Measurements from ENCODE around the gene CDPF1.

CDPF1 gene

GRCh38 chr22:46256358-46256958, 6.4 kb upstream of the CDPF1 start:
- DNase-seq: no peak

- DNase-seq: no peak
These were observed 1.8 kb upstream of the CDPF1 start for GRCh38 chr22:46251816-46252380.

GRCh38 chr22:46251266-46251665, 1.2 kb upstream of the CDPF1 start:
- DNase-seq: no peak

- no peak for DNase-seq
These were observed 661 bp upstream of the CDPF1 start for GRCh38 chr22:46250783-46251125.

GRCh38 chr22:46247443-46247975, 2.6 kb downstream of the CDPF1 start:
- DNase-seq: no peak

GRCh38 chr22:46246178-46246577, 3.9 kb downstream of the CDPF1 start:
- no peak for DNase-seq

- DNase-seq: no peak
These were observed 4.6 kb downstream of the CDPF1 start for GRCh38 chr22:46245511-46245910.

GRCh38 chr22:46244771-46245170, 5.3 kb downstream of the CDPF1 start:
- DNase-seq: no peak

GRCh38 chr22:46242076-46242475, 8.0 kb downstream of the CDPF1 start:
- DNase-seq: no peak

- DNase-seq: no peak
These were observed 8.6 kb downstream of the CDPF1 start for GRCh38 chr22:46241396-46242007.

GRCh38 chr22:46240907-46241306, 9.2 kb downstream of the CDPF1 start:
- DNase-seq: no peak

GRCh38 chr22:46240506-46240905, 9.6 kb downstream of the CDPF1 start:
- no peak for DNase-seq

- DNase-seq: no peak
These were observed 10.0 kb downstream of the CDPF1 start for GRCh38 chr22:46240073-46240472.

GRCh38 chr22:46239261-46240048, 10.6 kb downstream of the CDPF1 start:
- DNase-seq: no peak

GRCh38 chr22:46238541-46238940, 11.6 kb downstream of the CDPF1 start:
- no peak for DNase-seq

- DNase-seq: no peak
These were observed 12.5 kb downstream of the CDPF1 start for GRCh38 chr22:46237453-46238124.

GRCh38 chr22:46234969-46235368, 15.1 kb downstream of the CDPF1 start:
- no peak for DNase-seq

GRCh38 chr22:46233231-46233630, 16.9 kb downstream of the CDPF1 start:
- DNase-seq: no peak

- no peak for DNase-seq
These were observed 19.7 kb downstream of the CDPF1 start for GRCh38 chr22:46230262-46230901.

GRCh38 chr22:46229701-46230100, 20.4 kb downstream of the CDPF1 start:
- no peak for DNase-seq

- DNase-seq: no peak
These were observed 23.5 kb downstream of the CDPF1 start for GRCh38 chr22:46226577-46226976.

GRCh38 chr22:46225631-46226030, 24.5 kb downstream of the CDPF1 start:
- DNase-seq: no peak

- no peak for DNase-seq
These were observed 25.2 kb downstream of the CDPF1 start for GRCh38 chr22:46224898-46225290.
